PC-3 (cell line): ENCODE results near the gene C3AR1. TPM values are rescaled to one million over a fixed set of nuclear protein-coding genes. Genes with fewer than 3 reads are reported as not detected.
A peak's percentile ranks its signal among the peaks of the same experiment; 100 is the strongest.

Experiments
- ATAC-seq: fragments of 200-7000 bp; cut with Tn5 transposase; 2 replicates; pipeline ENCODE4 v1.9.1; 2020; ENCODE audit warnings: mild to moderate bottlenecking, moderate library complexity
- BruUV-seq: library from RNA; stranded (reverse); fragments of 400-500 nt; replicated peaks from 2 replicates; lab custom pipeline; 2021; lab: Mats Ljungman, UMichigan
- CTCF ChIA-PET: fragments of 300-600 bp; sonication (Branson Sonifier 250); formaldehyde crosslinking; loops from one replicate; lab custom pipeline; 2022; ENCODE audit warnings: antibody characterized with exemption; lab: Charles Lee
- POLR2A ChIA-PET: fragments of 300-600 bp; sonication (Branson Sonifier 250); formaldehyde crosslinking; loops from one replicate; lab custom pipeline; 2022; ENCODE audit warnings: antibody characterized with exemption; ENCODE audit not compliant: unreplicated experiment; lab: Charles Lee
- DNase-seq: peaks from one replicate; pipeline ENCODE4 v3.0.0-alpha.2; 2015
- H2AFZ ChIP-seq: fragments of 300-600 bp; sonication (generic); 2 replicates; pipeline ENCODE4 v1.6.0; 2016; ENCODE audit warnings: antibody characterized with exemption, low read length
- H3F3A ChIP-seq: fragments of 300-600 bp; sonication (generic); one replicate; pipeline ENCODE4 v1.6.0; 2017; ENCODE audit warnings: antibody characterized with exemption, low read length, control low read depth, mild to moderate bottlenecking; ENCODE audit not compliant: unreplicated experiment
- H3K27ac ChIP-seq: fragments of 300-600 bp; sonication (generic); 2 replicates; pipeline ENCODE4 v1.5.1; 2016; ENCODE audit warnings: mild to moderate bottlenecking, low read length
- H3K27me3 ChIP-seq: fragments of 300-600 bp; sonication (generic); 2 replicates; pipeline ENCODE4 v1.6.1; 2016; ENCODE audit warnings: low read length, mixed read lengths
- H3K36me3 ChIP-seq: fragments of 300-600 bp; sonication (generic); 2 replicates; pipeline ENCODE4 v1.6.1; 2016; ENCODE audit warnings: low read depth, mixed run types, low read length, mixed read lengths
- H3K4me1 ChIP-seq: fragments of 300-600 bp; sonication (generic); 2 replicates; pipeline ENCODE4 v1.5.1; 2016; ENCODE audit warnings: low read length; ENCODE audit not compliant: insufficient read depth
- H3K4me2 ChIP-seq: fragments of 300-600 bp; sonication (generic); 2 replicates; pipeline ENCODE4 v1.6.0; 2016; ENCODE audit warnings: low read length
- H3K4me3 ChIP-seq: fragments of 300-600 bp; sonication (generic); 2 replicates; pipeline ENCODE4 v1.5.1; 2016; ENCODE audit warnings: mild to moderate bottlenecking, low read length, mixed read lengths
- H3K79me2 ChIP-seq: fragments of 300-600 bp; sonication (generic); 2 replicates; pipeline ENCODE4 v1.6.1; 2017; ENCODE audit warnings: low read length, mixed read lengths
- H3K9ac ChIP-seq: fragments of 300-600 bp; sonication (generic); 2 replicates; pipeline ENCODE4 v1.6.0; 2016; ENCODE audit warnings: mild to moderate bottlenecking, low read length
- H3K9me2 ChIP-seq: fragments of 300-600 bp; sonication (generic); replicated peaks from 2 replicates; pipeline ENCODE4 v1.6.1; 2016; ENCODE audit warnings: mixed run types, low read length, mixed read lengths
- H3K9me3 ChIP-seq: fragments of 300-600 bp; sonication (generic); 2 replicates; pipeline ENCODE4 v1.6.1; 2016; ENCODE audit warnings: low read length, mixed read lengths
- H4K20me1 ChIP-seq: fragments of 300-600 bp; sonication (generic); 2 replicates; pipeline ENCODE4 v1.6.1; 2016; ENCODE audit warnings: low read length, mixed read lengths
- EZH2 ChIP-seq: fragments of 300-600 bp; sonication (generic); IDR thresholded peaks from one replicate; pipeline ENCODE4 v1.6.1; 2017; ENCODE audit warnings: antibody characterized with exemption, mild to moderate bottlenecking, low read length; ENCODE audit not compliant: unreplicated experiment
- EZH2phosphoT487 ChIP-seq: fragments of 300-600 bp; sonication (generic); IDR thresholded peaks from 2 replicates; pipeline ENCODE4 v1.6.1; 2018; ENCODE audit warnings: mild to moderate bottlenecking, antibody characterized with exemption, low read length, borderline replicate concordance
- intact Hi-C: fragments of 100-400 bp; cut with micrococcal nuclease; formaldehyde crosslinking; loops from 2 replicates; pipeline ENCODE4 v1.9.0; 2023
- total RNA-seq: library from RNA; depleted of rRNA; stranded (reverse); fragments of >200 nt; gene quantifications from 2 replicates; pipeline ENCODE4 v1.2.3, GENCODE V29; 2014
- TF ChIP-seq, protein P1 (sequence below): fragments of 300-600 bp; sonication (generic); conservative IDR thresholded peaks from 2 replicates; pipeline ENCODE4 v1.5.1; 2017; ENCODE audit warnings: antibody characterized with exemption, low read depth, mild to moderate bottlenecking, low read length

The C3AR1 gene
- total RNA-seq, 1 experiment from 2014 or later: not detected

DNA sequence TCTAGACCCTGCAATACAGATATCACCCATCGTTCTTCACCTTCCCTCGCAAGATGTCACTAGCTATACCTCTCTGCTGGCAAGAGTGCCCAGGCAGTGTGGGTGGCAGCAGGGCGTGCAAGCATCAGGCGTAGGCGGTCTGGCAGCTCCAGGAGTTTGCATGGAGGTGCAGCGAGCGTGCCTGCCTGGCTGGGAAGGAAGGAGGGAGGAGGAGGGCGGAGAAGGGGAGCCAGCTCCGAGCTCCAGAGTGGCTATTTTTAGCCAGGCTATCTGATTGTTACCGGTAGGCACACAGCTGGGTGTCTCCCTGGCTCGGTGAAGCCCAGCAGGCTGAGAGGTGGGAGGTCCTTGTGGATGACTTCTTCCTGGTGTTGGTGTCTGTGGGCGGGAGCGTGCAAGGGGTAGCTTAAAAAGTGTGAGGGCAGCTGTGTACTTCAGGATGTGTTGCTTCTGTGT, 27.5 kb downstream of the C3AR1 start:
- no peak overlapping the region for H3K4me2 ChIP-seq
- peaks cover 20% of the 10 kb centered on the region for H3K79me2 ChIP-seq
- no peak for TF ChIP-seq EZH2
- TF ChIP-seq, protein P1, sequence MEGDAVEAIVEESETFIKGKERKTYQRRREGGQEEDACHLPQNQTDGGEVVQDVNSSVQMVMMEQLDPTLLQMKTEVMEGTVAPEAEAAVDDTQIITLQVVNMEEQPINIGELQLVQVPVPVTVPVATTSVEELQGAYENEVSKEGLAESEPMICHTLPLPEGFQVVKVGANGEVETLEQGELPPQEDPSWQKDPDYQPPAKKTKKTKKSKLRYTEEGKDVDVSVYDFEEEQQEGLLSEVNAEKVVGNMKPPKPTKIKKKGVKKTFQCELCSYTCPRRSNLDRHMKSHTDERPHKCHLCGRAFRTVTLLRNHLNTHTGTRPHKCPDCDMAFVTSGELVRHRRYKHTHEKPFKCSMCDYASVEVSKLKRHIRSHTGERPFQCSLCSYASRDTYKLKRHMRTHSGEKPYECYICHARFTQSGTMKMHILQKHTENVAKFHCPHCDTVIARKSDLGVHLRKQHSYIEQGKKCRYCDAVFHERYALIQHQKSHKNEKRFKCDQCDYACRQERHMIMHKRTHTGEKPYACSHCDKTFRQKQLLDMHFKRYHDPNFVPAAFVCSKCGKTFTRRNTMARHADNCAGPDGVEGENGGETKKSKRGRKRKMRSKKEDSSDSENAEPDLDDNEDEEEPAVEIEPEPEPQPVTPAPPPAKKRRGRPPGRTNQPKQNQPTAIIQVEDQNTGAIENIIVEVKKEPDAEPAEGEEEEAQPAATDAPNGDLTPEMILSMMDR: no peak
- TF ChIP-seq EZH2phosphoT487: no peak
- peaks cover 16% of the 10 kb centered on the region for H3K4me1 ChIP-seq
- no peaks in the 10 kb centered on the region for H3K27me3 ChIP-seq
- BruUV-seq: no TSS peak
- no peak overlapping the region for H3K9ac ChIP-seq
- no peak overlapping the region for H3K4me3 ChIP-seq
- no peaks in the 10 kb centered on the region for H3F3A ChIP-seq
- ATAC-seq (peak; percentile 62), DNase-seq (no peak)
- H2AFZ ChIP-seq: no peak overlapping the region
- no peaks in the 10 kb centered on the region for H3K9me2 ChIP-seq
- no peaks in the 10 kb centered on the region for H3K9me3 ChIP-seq
- no peaks in the 10 kb centered on the region; the same call in 1 of the 2 replicates for H4K20me1 ChIP-seq
- ChIA-PET CTCF (no interaction called here), POLR2A (no interaction called here)
- intact Hi-C loops: no loop called here
- no peak overlapping the region for H3K27ac ChIP-seq
- no peaks in the 10 kb centered on the region for H3K36me3 ChIP-seq

DNA sequence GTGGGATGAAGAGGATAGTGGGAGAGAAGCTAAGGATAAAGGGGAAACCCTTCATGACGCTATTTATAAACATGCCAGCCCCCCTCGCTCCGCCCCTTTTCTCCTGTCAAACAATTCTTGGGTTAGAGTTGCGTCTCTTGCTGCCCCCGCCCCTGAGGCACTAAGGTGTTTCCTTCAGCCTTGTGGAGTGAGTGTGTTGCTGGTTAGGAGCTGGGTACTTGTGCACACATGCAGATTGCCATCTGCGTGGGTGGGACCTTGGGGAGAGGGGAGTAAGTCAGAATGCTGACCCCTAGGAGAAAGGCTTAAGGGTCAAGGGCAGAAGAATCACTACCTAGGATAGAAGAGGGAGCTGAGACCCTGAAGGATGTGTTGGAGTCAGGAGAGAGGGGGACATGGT, 28.2 kb downstream of the C3AR1 start:
- no peak for DNase-seq
- H3K36me3 ChIP-seq: no peaks in the 10 kb centered on the region
- H3K4me2 ChIP-seq: no peak overlapping the region
- H3K9me3 ChIP-seq: no peaks in the 10 kb centered on the region
- no peaks in the 10 kb centered on the region for H3F3A ChIP-seq
- H3K9me2 ChIP-seq: no peaks in the 10 kb centered on the region
- peaks cover 27% of the 10 kb centered on the region for H3K79me2 ChIP-seq
- no peak overlapping the region for H3K4me3 ChIP-seq
- no peak overlapping the region for H3K27ac ChIP-seq
- ChIA-PET POLR2A (no interaction called here), CTCF (no interaction called here)
- H2AFZ ChIP-seq: no peak overlapping the region
- no peak for ATAC-seq
- no peaks in the 10 kb centered on the region for H3K27me3 ChIP-seq
- TF ChIP-seq EZH2phosphoT487 (no peak), EZH2 (no peak)
- TF ChIP-seq, protein P1: no peak
- no TSS peak for BruUV-seq
- intact Hi-C loops: no loop called here
- no peaks in the 10 kb centered on the region; the same call in 1 of the 2 replicates for H4K20me1 ChIP-seq
- H3K9ac ChIP-seq: no peak overlapping the region
- H3K4me1 ChIP-seq: peaks cover 19% of the 10 kb centered on the region

DNA sequence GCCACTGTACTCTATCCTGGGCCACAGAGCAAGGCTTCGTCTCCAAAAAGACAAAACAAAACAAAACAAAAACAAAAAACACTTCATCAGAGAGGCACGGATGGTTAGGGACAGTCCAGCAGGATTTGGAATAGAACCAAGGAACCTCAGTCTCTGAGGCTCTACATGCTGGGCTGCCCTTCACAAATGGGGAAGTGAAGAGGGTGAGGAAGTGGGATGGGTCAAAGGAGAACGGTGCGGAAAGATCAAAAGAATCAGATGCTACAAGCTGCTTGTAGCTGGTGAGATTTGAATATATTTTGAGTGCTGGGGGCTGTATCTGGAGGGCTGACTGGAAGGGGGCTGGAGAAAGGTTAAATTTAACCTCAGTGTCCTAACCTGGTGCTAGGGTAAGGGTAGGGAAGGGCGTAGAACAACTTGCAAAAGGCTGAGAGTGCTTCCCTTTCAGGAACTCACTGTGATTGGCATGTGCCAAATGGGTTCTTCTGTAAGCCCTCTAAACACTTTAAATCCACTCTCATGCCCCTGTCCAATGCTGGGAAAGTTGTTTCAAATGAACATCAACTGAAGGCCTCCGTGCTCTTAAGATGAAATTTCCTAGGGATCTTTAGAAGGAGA, 29.0 kb downstream of the C3AR1 start:
- ChIA-PET CTCF (interaction anchor here (0.6 kb wide), 1 partner anchor 40 kb away, joined by 3 read pairs; no protein-coding TSS in a partner anchor), POLR2A (no interaction called here)
- no peak overlapping the region for H3K4me2 ChIP-seq
- H3F3A ChIP-seq: no peaks in the 10 kb centered on the region
- H3K36me3 ChIP-seq: no peaks in the 10 kb centered on the region
- no peaks in the 10 kb centered on the region for H3K9me3 ChIP-seq
- no peaks in the 10 kb centered on the region for H3K9me2 ChIP-seq
- ATAC-seq: no peak
- no peak overlapping the region for H3K27ac ChIP-seq
- no peaks in the 10 kb centered on the region; the same call in 1 of the 2 replicates for H4K20me1 ChIP-seq
- intact Hi-C loops: no loop called here
- no peaks in the 10 kb centered on the region for H3K27me3 ChIP-seq
- BruUV-seq: no TSS peak
- H3K9ac ChIP-seq: no peak overlapping the region
- H3K4me1 ChIP-seq: peaks cover 19% of the 10 kb centered on the region
- DNase-seq: no peak
- H3K79me2 ChIP-seq: peaks cover 30% of the 10 kb centered on the region
- no peak overlapping the region for H3K4me3 ChIP-seq
- H2AFZ ChIP-seq: no peak overlapping the region
- TF ChIP-seq, protein P1: no peak
- no peak for TF ChIP-seq EZH2
- TF ChIP-seq EZH2phosphoT487: no peak
